ENCODE measurements around the gene ABHD16B. TPM values are rescaled to one million over a fixed set of nuclear protein-coding genes. Genes with fewer than 3 reads are reported as not detected.
A peak's percentile ranks its signal among the peaks of the same experiment; 100 is the strongest.

The ABHD16B gene
- total RNA-seq, 1 donor from 2014 or later = not detected

DNA sequence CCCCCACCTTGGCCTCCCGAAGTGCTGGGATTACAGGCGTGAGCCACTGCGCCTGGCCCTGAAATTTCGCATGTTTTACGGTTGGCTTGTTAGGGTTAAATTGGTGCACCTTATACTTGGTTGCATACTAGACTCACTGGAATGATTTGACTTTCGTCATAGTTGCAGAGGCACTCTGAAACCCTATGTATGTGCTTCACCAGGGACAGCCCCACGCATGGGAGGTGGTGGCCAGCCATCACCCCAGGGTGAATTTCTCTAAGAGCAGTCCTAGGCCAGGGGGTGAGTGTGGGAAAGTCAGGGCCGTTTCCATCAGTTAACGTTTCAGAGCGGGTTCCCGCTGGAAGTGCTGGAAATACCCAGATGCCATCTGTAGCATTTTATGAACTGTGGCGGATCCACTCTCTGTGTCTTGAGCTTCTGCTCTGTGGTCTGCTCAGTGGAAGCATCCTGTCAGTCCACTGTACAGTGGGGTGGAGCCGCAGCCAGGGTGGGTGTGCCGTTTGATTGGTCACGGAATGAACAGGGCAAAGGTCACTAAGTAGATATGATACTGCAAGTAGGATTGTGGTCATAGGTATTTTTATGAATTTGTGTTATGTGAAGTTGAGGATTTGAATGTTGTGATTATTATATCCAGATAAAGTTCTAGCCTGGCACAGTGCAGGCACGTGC, 46.8 kb downstream of the ABHD16B start:
- Histone ChIP-seq H3K36me3 (ENCODE audit: control insufficient read depth, insufficient read depth, low read length) (peaks cover 1% of the 10 kb centered on the region), H3K27me3 (ENCODE audit: control insufficient read depth, insufficient read depth, low read length) (no peaks in the 10 kb centered on the region), H3K4me3 (ENCODE audit: low read depth, low read length) (no peak overlapping the region)
- TF ChIP-seq, protein P1, sequence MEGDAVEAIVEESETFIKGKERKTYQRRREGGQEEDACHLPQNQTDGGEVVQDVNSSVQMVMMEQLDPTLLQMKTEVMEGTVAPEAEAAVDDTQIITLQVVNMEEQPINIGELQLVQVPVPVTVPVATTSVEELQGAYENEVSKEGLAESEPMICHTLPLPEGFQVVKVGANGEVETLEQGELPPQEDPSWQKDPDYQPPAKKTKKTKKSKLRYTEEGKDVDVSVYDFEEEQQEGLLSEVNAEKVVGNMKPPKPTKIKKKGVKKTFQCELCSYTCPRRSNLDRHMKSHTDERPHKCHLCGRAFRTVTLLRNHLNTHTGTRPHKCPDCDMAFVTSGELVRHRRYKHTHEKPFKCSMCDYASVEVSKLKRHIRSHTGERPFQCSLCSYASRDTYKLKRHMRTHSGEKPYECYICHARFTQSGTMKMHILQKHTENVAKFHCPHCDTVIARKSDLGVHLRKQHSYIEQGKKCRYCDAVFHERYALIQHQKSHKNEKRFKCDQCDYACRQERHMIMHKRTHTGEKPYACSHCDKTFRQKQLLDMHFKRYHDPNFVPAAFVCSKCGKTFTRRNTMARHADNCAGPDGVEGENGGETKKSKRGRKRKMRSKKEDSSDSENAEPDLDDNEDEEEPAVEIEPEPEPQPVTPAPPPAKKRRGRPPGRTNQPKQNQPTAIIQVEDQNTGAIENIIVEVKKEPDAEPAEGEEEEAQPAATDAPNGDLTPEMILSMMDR (IDR thresholded peaks at IDR 0.05; ENCODE audit: insufficient read depth, low read length, severe bottlenecking) = no peak
- no peak for DNase-seq (ENCODE audit: low read depth)
- no peak for FAIRE-seq

DNA sequence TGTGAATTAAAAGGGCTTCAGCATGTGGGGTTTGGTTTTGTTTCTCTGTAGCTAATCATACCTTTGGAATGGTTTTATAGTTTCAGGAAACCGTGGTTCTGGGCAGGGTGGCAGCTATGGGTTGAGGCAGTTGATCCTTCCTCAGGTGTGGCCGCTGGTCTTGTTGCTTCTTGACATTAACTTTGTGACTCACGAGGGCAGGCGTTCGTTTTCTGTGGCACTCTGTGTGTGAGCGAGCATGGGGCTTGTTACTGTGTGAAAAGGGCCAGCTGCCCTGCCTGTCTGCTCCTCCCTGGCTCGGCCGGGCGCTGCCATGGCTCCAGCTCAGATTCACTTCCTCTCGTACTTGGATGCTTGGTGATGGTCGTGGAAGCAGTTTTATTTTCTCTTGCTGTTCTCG, 49.9 kb downstream of the ABHD16B start:
- TF ChIP-seq, protein P1 (IDR thresholded peaks at IDR 0.05; ENCODE audit: insufficient read depth, low read length, severe bottlenecking) = no peak
- Histone ChIP-seq H3K36me3 (ENCODE audit: control insufficient read depth, insufficient read depth, low read length) (peaks cover 3% of the 10 kb centered on the region), H3K27me3 (ENCODE audit: control insufficient read depth, insufficient read depth, low read length) (no peaks in the 10 kb centered on the region), H3K4me3 (ENCODE audit: low read depth, low read length) (no peak overlapping the region)
- peak; percentile 93 for DNase-seq (ENCODE audit: low read depth)
- no peak for FAIRE-seq

Other genes starting within 250 kb of the ABHD16B start
- gene GMEB2, start 234.4 kb upstream of the ABHD16B start, total RNA-seq = 13.2 and 13.8 TPM in 2 replicates
- 0.26 TPM in 1 of 2 replicates, not detected in the other for gene STMN3, start 208.1 kb upstream of the ABHD16B start, total RNA-seq
- gene RTEL1, start 203.2 kb upstream of the ABHD16B start, total RNA-seq = 4.5 and 5.8 TPM in 2 replicates
- gene TNFRSF6B, start 164.8 kb upstream of the ABHD16B start, total RNA-seq = 4.9 and 7.1 TPM in 2 replicates
- 49.2 and 55.5 TPM in 2 replicates for gene ARFRP1, start 153.5 kb upstream of the ABHD16B start, total RNA-seq
- 17.7 and 25.5 TPM in 2 replicates for gene ZGPAT, start 153.5 kb upstream of the ABHD16B start, total RNA-seq
- 0.53 and 2.0 TPM in 2 replicates for gene LIME1, start 124.8 kb upstream of the ABHD16B start, total RNA-seq
- gene SLC2A4RG, start 121.7 kb upstream of the ABHD16B start, total RNA-seq = 14.0 and 21.8 TPM in 2 replicates
- gene ZBTB46, start 30.2 kb upstream of the ABHD16B start, total RNA-seq = 0.53 and 2.0 TPM in 2 replicates
- gene TPD52L2, start 3.8 kb downstream of the ABHD16B start, total RNA-seq = 172 and 184 TPM in 2 replicates
- 120 and 121 TPM in 2 replicates for gene DNAJC5, start 33.6 kb downstream of the ABHD16B start, total RNA-seq
- 16.8 and 19.0 TPM in 2 replicates for gene UCKL1, start 94.9 kb downstream of the ABHD16B start, total RNA-seq
- gene ZNF512B, start 108.4 kb downstream of the ABHD16B start, total RNA-seq = 4.5 and 6.1 TPM in 2 replicates
- gene SAMD10, start 118.1 kb downstream of the ABHD16B start, total RNA-seq = 1.1 and 2.7 TPM in 2 replicates
- 41.0 and 48.4 TPM in 2 replicates for gene PRPF6, start 119.6 kb downstream of the ABHD16B start, total RNA-seq
- 0.53 and 1.2 TPM in 2 replicates for gene C20orf204, start 174.7 kb downstream of the ABHD16B start, total RNA-seq
- gene SOX18, start 188.1 kb downstream of the ABHD16B start, total RNA-seq = not detected in 2 replicates
- 5.1 and 5.5 TPM in 2 replicates for gene TCEA2, start 201.7 kb downstream of the ABHD16B start, total RNA-seq
- 6.1 and 6.7 TPM in 2 replicates for gene RGS19, start 218.0 kb downstream of the ABHD16B start, total RNA-seq
- under 0.01 and 0.13 TPM in 2 replicates for gene OPRL1, start 218.6 kb downstream of the ABHD16B start, total RNA-seq
- 0.13 TPM in 1 of 2 replicates, not detected in the other for gene LKAAEAR1, start 222.9 kb downstream of the ABHD16B start, total RNA-seq
- gene NPBWR2, start 246.1 kb downstream of the ABHD16B start, total RNA-seq = not detected in 2 replicates